AG04449 (cell line): Measurements from ENCODE around the gene OR1J2.
A peak's percentile ranks its signal among the peaks of the same experiment; 100 is the strongest.

ENCODE experiments used
- CTCF ChIA-PET: fragments of 350-600 bp; formaldehyde crosslinking; extraction: SDS; loops from one replicate; lab custom pipeline; 2021; ENCODE audit warnings: antibody characterized with exemption; lab: Yijun Ruan, JAX
- POLR2A ChIA-PET: fragments of 400-600, 350-600 bp; formaldehyde crosslinking; extraction: SDS; loops from one replicate; lab custom pipeline; 2020; ENCODE audit warnings: antibody characterized with exemption, inconsistent platforms; lab: Yijun Ruan, JAX
- DNase-seq: peaks from one replicate; pipeline ENCODE4 v3.0.0-alpha.2; 2010; ENCODE audit warnings: low read depth, low spot score
- H3K4me3 ChIP-seq: 2 replicates; pipeline ENCODE4 v1.5.1; 2011; ENCODE audit warnings: low read depth, mild to moderate bottlenecking, control low read depth, low read length
- CTCF ChIP-seq: IDR thresholded peaks from one replicate; pipeline ENCODE4 v1.5.1; 2011; ENCODE audit warnings: mild to moderate bottlenecking, moderate library complexity, low read length, control low read depth, inconsistent platforms; ENCODE audit not compliant: insufficient read depth; ENCODE audit errors: missing control alignments

The OR1J2 gene

GRCh38 chr9:122510502-122510901, at the start of gene OR1J2:
Gene OR1J2, plus strand, starts transcription at chr9:122510802. Its CDS starts 0 bp downstream, at chr9:122510802.
- DNase-seq, result no peak
- H3K4me3 ChIP-seq, result no peak within 1 kb of the TSS
- TF ChIP-seq CTCF, result no peak
- ChIA-PET POLR2A (no interaction called here), CTCF (interaction anchor here (1.0 kb wide), 1 partner anchor 10 kb away, joined by 3 read pairs; no protein-coding TSS in a partner anchor)

- no peak for DNase-seq
Observed at GRCh38 chr9:122463828-122464632, 46.6 kb upstream of the OR1J2 start.

GRCh38 chr9:122464633-122465567, 45.7 kb upstream of the OR1J2 start:
- peak; percentile 66 for TF ChIP-seq CTCF
- ChIA-PET CTCF (interaction anchor here (0.5 to 9.0 kb wide), 23 partner anchors 9 to 921 kb away, joined by 3 to 242 read pairs (median 4); partner anchors contain the start of gene OR1J1), POLR2A (no interaction called here)
- DNase-seq, result peak; percentile 64
- H3K4me3 ChIP-seq, result peak overlapping the region; percentile 47

More at GRCh38 chr9:122463828-122464632, 46.6 kb upstream of the OR1J2 start:
- H3K4me3 ChIP-seq, result peak overlapping the region; percentile 47
- POLR2A ChIA-PET, result no interaction called here
- CTCF ChIA-PET, result interaction anchor here (0.7 to 9.0 kb wide), 19 partner anchors 8 to 886 kb away, joined by 3 to 242 read pairs (median 5); no protein-coding TSS in a partner anchor
- no peak for TF ChIP-seq CTCF

- ChIA-PET CTCF (interaction anchor here (1.4 to 9.0 kb wide), 4 partner anchors 12 to 368 kb away, joined by 3 to 242 read pairs (median 12); partner anchors contain the start of gene OR1J1), POLR2A (no interaction called here)
- DNase-seq, result no peak
- H3K4me3 ChIP-seq, result no peak overlapping the region
- TF ChIP-seq CTCF, result no peak
Observed at GRCh38 chr9:122466456-122466855, 44.1 kb upstream of the OR1J2 start.

- ChIA-PET CTCF (interaction anchor here (0.6 to 1.9 kb wide), 7 partner anchors 11 to 369 kb away, joined by 3 to 7 read pairs (median 3); no protein-coding TSS in a partner anchor), POLR2A (no interaction called here)
- peak; percentile 42 for DNase-seq
- no peak for TF ChIP-seq CTCF
- no peak overlapping the region for H3K4me3 ChIP-seq
Observed at GRCh38 chr9:122468735-122469134, 41.9 kb upstream of the OR1J2 start.
